ENCODE results near the gene GPATCH3.

GPATCH3 gene

DNA sequence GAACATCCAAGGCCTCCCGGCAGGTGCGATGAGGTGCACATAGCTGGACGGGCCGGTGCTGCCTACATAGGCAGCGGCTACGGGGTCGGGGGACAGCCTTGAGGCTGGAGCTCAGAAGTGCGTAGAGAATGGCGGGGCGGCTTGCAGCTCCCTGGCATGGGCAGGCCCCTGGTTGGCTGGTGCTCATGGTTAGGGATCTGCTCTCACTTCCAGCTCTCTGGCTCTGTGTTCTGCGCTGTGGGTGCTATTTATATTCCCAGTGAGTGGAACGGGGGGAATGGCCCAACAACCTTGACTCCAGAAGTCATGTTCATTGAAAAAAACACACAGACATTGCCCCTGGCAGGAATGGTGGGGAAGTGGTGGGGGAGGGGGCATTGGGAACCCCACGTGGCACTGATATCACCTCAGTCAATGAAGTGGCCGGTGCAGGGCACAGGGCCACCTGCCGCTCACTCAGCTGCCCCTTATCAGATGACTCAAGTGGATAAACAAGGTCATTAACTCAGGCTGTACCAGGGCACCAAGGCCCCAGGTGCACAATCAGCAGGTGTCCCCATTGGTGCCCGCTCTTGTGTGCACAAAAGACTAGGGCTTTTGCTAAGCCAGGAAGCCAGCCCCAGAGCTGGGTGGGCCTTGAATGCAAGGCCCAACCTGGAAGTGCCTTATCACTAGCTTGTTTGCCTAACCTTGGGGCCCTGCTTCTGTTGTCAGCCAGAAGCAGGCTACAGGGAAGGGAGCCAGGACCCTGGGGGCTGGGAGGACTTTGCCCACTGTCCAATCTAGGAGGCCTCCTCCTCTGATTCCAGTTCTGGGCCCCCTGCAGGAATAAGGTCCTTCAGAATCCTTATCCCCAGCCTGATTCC lies 13.7 kb upstream of the GPATCH3 start, which contains the start of gene NR0B2:
Gene NR0B2, minus strand, starts transcription at position 222 of the 866 bp plus-strand sequence. Its CDS starts 35 bp downstream, at position 187.
- H2AFZ ChIP-seq (ENCODE audit: low read depth, low read length) = no peak within 1 kb of the TSS
- H3K9ac ChIP-seq (ENCODE audit: low read length) = no peak within 1 kb of the TSS
- no peaks in the 10 kb centered on the region for H3K79me1 ChIP-seq (replicated peaks; ENCODE audit: low read length, poor library complexity, severe bottlenecking)
- no peak within 1 kb of the TSS for H2BK120ac ChIP-seq (ENCODE audit: low read depth, low read length)
- H3K4me3 ChIP-seq (ENCODE audit: insufficient read depth in 1 of 2, low read depth in 1 of 2, low read length in 2 of 2) = no peak within 1 kb of the TSS
- no peak within 1 kb of the TSS for H3K18ac ChIP-seq (ENCODE audit: low read depth in 1 of 2, low read length in 2 of 2)
- H3K23ac ChIP-seq (ENCODE audit: low read length in 2 of 2) = no peak within 1 kb of the TSS
- H3K9me3 ChIP-seq (ENCODE audit: control insufficient read depth, low read length) = no peaks in the 10 kb centered on the region
- 92% methylated on average over 16 of the region's 16 CpGs for WGBS
- no peak within 1 kb of the TSS for H2BK15ac ChIP-seq (ENCODE audit: low read depth, poor library complexity, severe bottlenecking)
- no peak within 1 kb of the TSS for H2AK5ac ChIP-seq (ENCODE audit: low read length, severe bottlenecking)
- H2BK5ac ChIP-seq (ENCODE audit: low read depth, low read length, poor library complexity, severe bottlenecking) = no peak within 1 kb of the TSS
- H3K4me1 ChIP-seq (ENCODE audit: control insufficient read depth, insufficient read depth, low read depth, low read length) = peaks cover 9% of the 10 kb centered on the region
- no peak within 1 kb of the TSS for H3K4me2 ChIP-seq (ENCODE audit: low read length, poor library complexity, severe bottlenecking)
- no peak within 1 kb of the TSS for H3K14ac ChIP-seq (ENCODE audit: low read length in 2 of 2)
- no peak within 1 kb of the TSS for H4K8ac ChIP-seq (ENCODE audit: low read length)
- H3K36me3 ChIP-seq (ENCODE audit: control insufficient read depth in 1 of 2, insufficient read depth in 2 of 2, low read depth in 1 of 2, low read length in 2 of 2) = peaks cover 0 to 4% of the 10 kb centered on the region in 2 experiments
- H3K27ac ChIP-seq (ENCODE audit: low read length, poor library complexity, severe bottlenecking) = no peak within 1 kb of the TSS
- no peak within 1 kb of the TSS for H2BK12ac ChIP-seq (ENCODE audit: low read length in 2 of 2)
- DNase-seq = no peak
- H4K91ac ChIP-seq (ENCODE audit: low read length) = no peak within 1 kb of the TSS
- H3K4ac ChIP-seq (ENCODE audit: low read depth in 1 of 2, low read length in 2 of 2) = no peak within 1 kb of the TSS
- H3K27me3 ChIP-seq (ENCODE audit: control insufficient read depth in 1 of 2, insufficient read depth in 1 of 2, low read length in 2 of 2) = no peaks in the 10 kb centered on the region

DNA sequence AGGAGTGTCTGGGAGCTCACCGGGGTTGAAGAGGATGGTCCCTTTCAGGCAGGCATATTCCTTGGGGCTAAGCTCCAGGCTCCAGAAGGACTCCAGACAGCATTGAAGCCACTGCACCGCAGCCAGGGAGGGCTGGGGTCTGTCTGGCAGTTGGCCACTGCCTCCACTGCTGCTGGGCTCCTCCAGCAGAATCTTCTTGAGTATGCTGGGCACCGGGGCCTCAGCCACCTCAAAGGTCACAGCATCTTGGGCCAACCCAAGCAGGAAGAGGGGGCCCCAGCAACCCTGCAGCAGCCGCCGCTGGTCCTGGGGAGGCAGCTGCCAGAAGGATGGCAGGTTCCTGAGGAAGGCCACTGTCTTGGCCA lies 13.1 kb upstream of the GPATCH3 start:
- no peak overlapping the region for H3K23ac ChIP-seq (ENCODE audit: low read length in 2 of 2)
- no peaks in the 10 kb centered on the region for H3K27me3 ChIP-seq (ENCODE audit: control insufficient read depth in 1 of 2, insufficient read depth in 1 of 2, low read length in 2 of 2)
- no peak overlapping the region for H3K27ac ChIP-seq (ENCODE audit: low read length, poor library complexity, severe bottlenecking)
- H3K79me1 ChIP-seq (replicated peaks; ENCODE audit: low read length, poor library complexity, severe bottlenecking) = no peaks in the 10 kb centered on the region
- H3K4me2 ChIP-seq (ENCODE audit: low read length, poor library complexity, severe bottlenecking) = no peak overlapping the region
- H2AFZ ChIP-seq (ENCODE audit: low read depth, low read length) = no peak overlapping the region
- peaks cover 9% of the 10 kb centered on the region for H3K4me1 ChIP-seq (ENCODE audit: control insufficient read depth, insufficient read depth, low read depth, low read length)
- H4K8ac ChIP-seq (ENCODE audit: low read length) = no peak overlapping the region
- H3K18ac ChIP-seq (ENCODE audit: low read depth in 1 of 2, low read length in 2 of 2) = no peak overlapping the region
- no peak overlapping the region for H2BK15ac ChIP-seq (ENCODE audit: low read depth, poor library complexity, severe bottlenecking)
- H3K4ac ChIP-seq (ENCODE audit: low read depth in 1 of 2, low read length in 2 of 2) = no peak overlapping the region
- H3K14ac ChIP-seq (ENCODE audit: low read length in 2 of 2) = no peak overlapping the region
- H2BK120ac ChIP-seq (ENCODE audit: low read depth, low read length) = no peak overlapping the region
- no peak overlapping the region for H3K4me3 ChIP-seq (ENCODE audit: insufficient read depth in 1 of 2, low read depth in 1 of 2, low read length in 2 of 2)
- no peak overlapping the region for H3K9ac ChIP-seq (ENCODE audit: low read length)
- H3K9me3 ChIP-seq (ENCODE audit: control insufficient read depth, low read length) = no peaks in the 10 kb centered on the region
- DNase-seq = no peak
- no peak overlapping the region for H4K91ac ChIP-seq (ENCODE audit: low read length)
- 88% methylated on average over 5 of the region's 5 CpGs for WGBS
- no peak overlapping the region for H2BK12ac ChIP-seq (ENCODE audit: low read length in 2 of 2)
- H2AK5ac ChIP-seq (ENCODE audit: low read length, severe bottlenecking) = no peak overlapping the region
- peaks cover 0 to 4% of the 10 kb centered on the region in 2 experiments for H3K36me3 ChIP-seq (ENCODE audit: control insufficient read depth in 1 of 2, insufficient read depth in 2 of 2, low read depth in 1 of 2, low read length in 2 of 2)
- no peak overlapping the region for H2BK5ac ChIP-seq (ENCODE audit: low read depth, low read length, poor library complexity, severe bottlenecking)

DNA sequence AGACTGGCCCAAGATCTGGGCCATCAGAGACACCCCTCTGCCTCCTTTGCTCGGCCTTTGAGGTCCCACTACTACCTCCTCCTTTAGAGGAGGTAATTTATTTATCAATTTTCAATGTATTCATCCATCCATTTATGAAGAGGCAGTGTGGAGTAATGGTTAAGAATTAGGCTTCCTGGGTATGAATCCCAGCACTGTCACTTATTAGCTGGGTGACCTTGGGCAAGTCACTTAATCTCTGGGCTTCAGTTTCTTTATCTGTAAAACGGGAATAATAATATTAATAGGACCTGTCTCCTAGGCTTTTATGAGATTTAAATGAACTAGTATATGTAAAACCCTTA lies 11.9 kb upstream of the GPATCH3 start:
- peaks cover 0 to 4% of the 10 kb centered on the region in 2 experiments for H3K36me3 ChIP-seq (ENCODE audit: control insufficient read depth in 1 of 2, insufficient read depth in 2 of 2, low read depth in 1 of 2, low read length in 2 of 2)
- no peak overlapping the region for H2BK5ac ChIP-seq (ENCODE audit: low read depth, low read length, poor library complexity, severe bottlenecking)
- no peak overlapping the region for H3K4me3 ChIP-seq (ENCODE audit: insufficient read depth in 1 of 2, low read depth in 1 of 2, low read length in 2 of 2)
- H3K23ac ChIP-seq (ENCODE audit: low read length in 2 of 2) = no peak overlapping the region
- no peak overlapping the region for H3K18ac ChIP-seq (ENCODE audit: low read depth in 1 of 2, low read length in 2 of 2)
- no CpG with 5 or more reads among the region's 2 CpGs for WGBS
- H3K4me1 ChIP-seq (ENCODE audit: control insufficient read depth, insufficient read depth, low read depth, low read length) = peaks cover 12% of the 10 kb centered on the region
- no peak overlapping the region for H3K27ac ChIP-seq (ENCODE audit: low read length, poor library complexity, severe bottlenecking)
- H2BK120ac ChIP-seq (ENCODE audit: low read depth, low read length) = no peak overlapping the region
- H3K9ac ChIP-seq (ENCODE audit: low read length) = no peak overlapping the region
- H4K8ac ChIP-seq (ENCODE audit: low read length) = no peak overlapping the region
- no peaks in the 10 kb centered on the region for H3K79me1 ChIP-seq (replicated peaks; ENCODE audit: low read length, poor library complexity, severe bottlenecking)
- H2AFZ ChIP-seq (ENCODE audit: low read depth, low read length) = no peak overlapping the region
- H3K9me3 ChIP-seq (ENCODE audit: control insufficient read depth, low read length) = no peaks in the 10 kb centered on the region
- no peak overlapping the region for H4K91ac ChIP-seq (ENCODE audit: low read length)
- no peak for DNase-seq
- no peak overlapping the region for H2BK15ac ChIP-seq (ENCODE audit: low read depth, poor library complexity, severe bottlenecking)
- no peak overlapping the region for H3K4ac ChIP-seq (ENCODE audit: low read depth in 1 of 2, low read length in 2 of 2)
- H3K14ac ChIP-seq (ENCODE audit: low read length in 2 of 2) = no peak overlapping the region
- no peak overlapping the region for H3K4me2 ChIP-seq (ENCODE audit: low read length, poor library complexity, severe bottlenecking)
- no peak overlapping the region for H2AK5ac ChIP-seq (ENCODE audit: low read length, severe bottlenecking)
- H2BK12ac ChIP-seq (ENCODE audit: low read length in 2 of 2) = no peak overlapping the region
- H3K27me3 ChIP-seq (ENCODE audit: control insufficient read depth in 1 of 2, insufficient read depth in 1 of 2, low read length in 2 of 2) = no peaks in the 10 kb centered on the region

DNA sequence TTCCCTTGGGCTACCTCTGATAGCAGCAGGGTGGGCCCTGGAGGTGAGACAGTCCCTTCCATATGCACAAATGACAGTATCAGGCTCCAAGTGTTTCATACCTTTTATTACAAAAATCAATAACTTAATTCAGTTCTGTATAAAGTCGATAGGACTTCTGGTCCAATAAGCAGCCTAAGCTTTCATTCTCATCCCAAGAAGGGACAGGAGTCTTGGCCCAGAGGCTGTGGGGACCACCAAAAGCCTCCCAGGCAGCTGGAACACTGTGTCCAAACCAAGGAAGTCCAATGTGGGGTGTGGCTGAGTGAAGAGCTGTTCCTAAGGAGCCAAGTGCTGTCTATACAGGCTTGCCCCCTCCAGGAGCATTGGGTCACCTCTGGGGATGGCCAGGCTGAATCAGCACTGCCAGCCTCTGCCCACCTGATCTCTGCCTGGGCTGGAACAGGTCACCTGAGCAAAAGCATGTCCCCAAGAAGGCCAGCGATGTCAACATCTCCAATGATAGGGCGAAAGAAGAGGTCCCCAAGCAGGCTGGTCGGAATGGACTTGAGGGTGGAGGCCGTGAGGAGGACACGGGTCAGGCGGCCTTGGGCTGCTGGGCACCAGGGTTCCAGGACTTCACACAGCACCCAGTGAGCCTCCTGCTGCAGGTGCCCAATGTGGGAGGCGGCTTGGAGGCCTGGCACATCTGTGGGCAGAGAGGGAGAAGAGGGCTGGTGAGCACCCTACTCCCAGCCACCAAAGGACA lies 11.3 kb upstream of the GPATCH3 start:
- Histone ChIP-seq H3K9ac (ENCODE audit: low read length) (no peak overlapping the region), H3K27ac (ENCODE audit: low read length, poor library complexity, severe bottlenecking) (no peak overlapping the region), H2BK12ac (ENCODE audit: low read length in 2 of 2) (no peak overlapping the region), H2BK120ac (ENCODE audit: low read depth, low read length) (no peak overlapping the region), H2AFZ (ENCODE audit: low read depth, low read length) (no peak overlapping the region), H3K36me3 (ENCODE audit: control insufficient read depth in 1 of 2, insufficient read depth in 2 of 2, low read depth in 1 of 2, low read length in 2 of 2) (peaks cover 0 to 4% of the 10 kb centered on the region in 2 experiments), H2BK15ac (ENCODE audit: low read depth, poor library complexity, severe bottlenecking) (no peak overlapping the region), H4K8ac (ENCODE audit: low read length) (no peak overlapping the region), H2AK5ac (ENCODE audit: low read length, severe bottlenecking) (peak overlapping the region; percentile 14), H3K18ac (ENCODE audit: low read depth in 1 of 2, low read length in 2 of 2) (no peak overlapping the region), H3K14ac (ENCODE audit: low read length in 2 of 2) (no peak overlapping the region), H3K4ac (ENCODE audit: low read depth in 1 of 2, low read length in 2 of 2) (no peak overlapping the region), H3K23ac (ENCODE audit: low read length in 2 of 2) (no peak overlapping the region), H3K79me1 (replicated peaks; ENCODE audit: low read length, poor library complexity, severe bottlenecking) (no peaks in the 10 kb centered on the region), H3K27me3 (ENCODE audit: control insufficient read depth in 1 of 2, insufficient read depth in 1 of 2, low read length in 2 of 2) (no peaks in the 10 kb centered on the region), H3K9me3 (ENCODE audit: control insufficient read depth, low read length) (no peaks in the 10 kb centered on the region), H4K91ac (ENCODE audit: low read length) (no peak overlapping the region), H3K4me1 (ENCODE audit: control insufficient read depth, insufficient read depth, low read depth, low read length) (peaks cover 12% of the 10 kb centered on the region), H3K4me2 (ENCODE audit: low read length, poor library complexity, severe bottlenecking) (no peak overlapping the region), H3K4me3 (ENCODE audit: insufficient read depth in 1 of 2, low read depth in 1 of 2, low read length in 2 of 2) (no peak overlapping the region), H2BK5ac (ENCODE audit: low read depth, low read length, poor library complexity, severe bottlenecking) (no peak overlapping the region)
- no peak for DNase-seq
- WGBS = 90% methylated on average over 7 of the region's 8 CpGs
